ENCODE measurements around the gene COQ10A. TPM values are rescaled to one million over a fixed set of nuclear protein-coding genes. Genes with fewer than 3 reads are reported as not detected.

Gene COQ10A
- polyA plus RNA-seq, 1 of the 3 experiments (the other 2 are of a cell fraction): 42.2 TPM

DNA sequence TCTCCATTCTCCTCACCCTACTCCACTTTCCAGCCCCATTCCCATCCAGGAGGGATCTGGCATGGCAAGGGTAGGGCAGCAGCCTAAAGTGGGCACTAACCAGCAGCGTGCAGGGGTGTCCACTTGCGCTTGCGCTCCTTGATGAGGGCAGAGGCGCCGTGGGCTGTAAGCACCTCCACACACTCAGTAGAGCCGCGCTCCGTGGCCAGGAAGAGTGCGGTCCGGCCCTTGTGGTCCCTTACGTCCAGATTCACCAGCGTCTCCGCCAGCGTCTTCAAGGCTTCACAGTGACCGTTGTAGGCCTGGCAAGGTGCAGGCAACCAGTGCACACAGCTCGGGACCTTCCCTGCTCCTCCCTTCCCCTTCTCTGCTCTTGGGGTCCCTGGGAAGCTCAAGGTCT lies 18.8 kb upstream of the COQ10A start:
- no peak overlapping the region for H3K4me2 ChIP-seq
- no peak overlapping the region for H3K9ac ChIP-seq
- TF ChIP-seq TAF1 (IDR thresholded peaks at IDR 0.05; ENCODE audit: borderline replicate concordance, low read depth, low read length): no peak
- TF ChIP-seq, protein P1, sequence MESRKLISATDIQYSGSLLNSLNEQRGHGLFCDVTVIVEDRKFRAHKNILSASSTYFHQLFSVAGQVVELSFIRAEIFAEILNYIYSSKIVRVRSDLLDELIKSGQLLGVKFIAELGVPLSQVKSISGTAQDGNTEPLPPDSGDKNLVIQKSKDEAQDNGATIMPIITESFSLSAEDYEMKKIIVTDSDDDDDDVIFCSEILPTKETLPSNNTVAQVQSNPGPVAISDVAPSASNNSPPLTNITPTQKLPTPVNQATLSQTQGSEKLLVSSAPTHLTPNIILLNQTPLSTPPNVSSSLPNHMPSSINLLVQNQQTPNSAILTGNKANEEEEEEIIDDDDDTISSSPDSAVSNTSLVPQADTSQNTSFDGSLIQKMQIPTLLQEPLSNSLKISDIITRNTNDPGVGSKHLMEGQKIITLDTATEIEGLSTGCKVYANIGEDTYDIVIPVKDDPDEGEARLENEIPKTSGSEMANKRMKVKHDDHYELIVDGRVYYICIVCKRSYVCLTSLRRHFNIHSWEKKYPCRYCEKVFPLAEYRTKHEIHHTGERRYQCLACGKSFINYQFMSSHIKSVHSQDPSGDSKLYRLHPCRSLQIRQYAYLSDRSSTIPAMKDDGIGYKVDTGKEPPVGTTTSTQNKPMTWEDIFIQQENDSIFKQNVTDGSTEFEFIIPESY (IDR thresholded peaks at IDR 0.05; ENCODE audit: borderline replicate concordance, low read depth): no peak
- TF ChIP-seq, protein P2, sequence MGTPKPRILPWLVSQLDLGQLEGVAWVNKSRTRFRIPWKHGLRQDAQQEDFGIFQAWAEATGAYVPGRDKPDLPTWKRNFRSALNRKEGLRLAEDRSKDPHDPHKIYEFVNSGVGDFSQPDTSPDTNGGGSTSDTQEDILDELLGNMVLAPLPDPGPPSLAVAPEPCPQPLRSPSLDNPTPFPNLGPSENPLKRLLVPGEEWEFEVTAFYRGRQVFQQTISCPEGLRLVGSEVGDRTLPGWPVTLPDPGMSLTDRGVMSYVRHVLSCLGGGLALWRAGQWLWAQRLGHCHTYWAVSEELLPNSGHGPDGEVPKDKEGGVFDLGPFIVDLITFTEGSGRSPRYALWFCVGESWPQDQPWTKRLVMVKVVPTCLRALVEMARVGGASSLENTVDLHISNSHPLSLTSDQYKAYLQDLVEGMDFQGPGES (IDR thresholded peaks at IDR 0.05; ENCODE audit: low read depth, low read length): no peak
- no peak for TF ChIP-seq TEAD4 (IDR thresholded peaks at IDR 0.05; ENCODE audit: borderline replicate concordance, insufficient read depth)
- H3K4me3 ChIP-seq (ENCODE audit: low read depth in 2 of 2, low read length in 1 of 2): no peak overlapping the region
- CTCF ChIA-PET: interaction anchor here (0.6 to 3.1 kb wide), 7 partner anchors 9 to 59 kb away, joined by 3 to 24 read pairs (median 4); partner anchors contain the start of genes ANKRD52, COQ10A and SMARCC2
- POLR2A ChIA-PET: interaction anchor here (0.7 to 1.0 kb wide), 2 partner anchors 11 to 14 kb away, joined by 3 read pairs; no protein-coding TSS in a partner anchor
- DNase-seq: no peak
- peaks cover 21% of the 10 kb centered on the region; the same call in 1 of the 2 replicates for H3K79me2 ChIP-seq (ENCODE audit: insufficient read depth)
- H3K4me1 ChIP-seq (ENCODE audit: control insufficient read depth in 1 of 2, insufficient read depth in 2 of 2, low read depth in 1 of 2, low read length in 1 of 2): no peaks in the 10 kb centered on the region
- H2AFZ ChIP-seq (ENCODE audit: low read depth): no peak overlapping the region
- no peak overlapping the region for H3K27ac ChIP-seq (ENCODE audit: low read depth in 2 of 2, low read length in 1 of 2)
- WGBS (ENCODE audit: low lambda C conversion rate): 98% methylated on average over 16 of the region's 16 CpGs
- no peaks in the 10 kb centered on the region for H3K9me3 ChIP-seq
- H3F3A ChIP-seq (replicated peaks; ENCODE audit: insufficient read depth): peaks cover 5% of the 10 kb centered on the region
- H3K9me2 ChIP-seq: no peaks in the 10 kb centered on the region
- peaks cover 65 to 71% of the 10 kb centered on the region in 2 experiments for H3K36me3 ChIP-seq (replicated peaks in 1 of 2; ENCODE audit: control insufficient read depth in 1 of 2, insufficient read depth in 2 of 2, low read length in 1 of 2)
- H3K27me3 ChIP-seq (ENCODE audit: insufficient read depth): no peaks in the 10 kb centered on the region
- H4K20me1 ChIP-seq (ENCODE audit: insufficient read depth): peaks cover 4% of the 10 kb centered on the region; the same call in 1 of the 2 replicates

DNA sequence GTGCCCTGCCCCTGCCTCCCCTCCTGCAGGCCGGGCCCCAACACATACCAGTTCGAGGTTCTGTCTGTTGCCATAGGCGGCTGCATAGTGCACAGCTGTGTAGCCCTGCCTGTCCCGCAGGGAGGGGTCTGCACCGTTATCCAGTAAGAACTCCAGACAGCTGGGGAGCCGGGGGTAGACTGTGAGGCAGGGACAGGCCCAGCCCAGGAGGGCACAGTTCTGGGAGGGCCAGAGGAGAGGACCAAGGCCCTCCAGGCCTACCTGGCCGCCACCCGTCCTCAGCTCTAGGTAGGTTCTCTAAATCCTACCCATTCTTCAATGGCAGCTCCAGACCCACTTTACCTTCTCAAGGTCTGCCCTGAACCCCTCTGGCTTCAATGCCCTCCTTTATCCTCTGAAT lies 18.0 kb upstream of the COQ10A start:
- Histone ChIP-seq H3K27ac (ENCODE audit: low read depth in 2 of 2, low read length in 1 of 2) (no peak overlapping the region), H3K36me3 (replicated peaks in 1 of 2; ENCODE audit: control insufficient read depth in 1 of 2, insufficient read depth in 2 of 2, low read length in 1 of 2) (peaks cover 68 to 71% of the 10 kb centered on the region in 2 experiments), H3K4me1 (ENCODE audit: control insufficient read depth in 1 of 2, insufficient read depth in 2 of 2, low read depth in 1 of 2, low read length in 1 of 2) (no peaks in the 10 kb centered on the region), H3K9ac (no peak overlapping the region), H2AFZ (ENCODE audit: low read depth) (no peak overlapping the region), H3K9me2 (no peaks in the 10 kb centered on the region), H3K4me2 (no peak overlapping the region), H3K9me3 (no peaks in the 10 kb centered on the region), H3K4me3 (ENCODE audit: low read depth in 2 of 2, low read length in 1 of 2) (no peak overlapping the region), H4K20me1 (ENCODE audit: insufficient read depth) (0 out of 2 replicates have a peak, but pooled peaks cover 6% of the 10 kb centered on the region), H3K79me2 (ENCODE audit: insufficient read depth) (peaks cover 29% of the 10 kb centered on the region; the same call in 1 of the 2 replicates), H3K27me3 (ENCODE audit: insufficient read depth) (no peaks in the 10 kb centered on the region), H3F3A (replicated peaks; ENCODE audit: insufficient read depth) (peaks cover 5% of the 10 kb centered on the region)
- POLR2A ChIA-PET: interaction anchor here (0.6 to 1.0 kb wide), 3 partner anchors 12 to 205 kb away, joined by 3 read pairs; no protein-coding TSS in a partner anchor
- WGBS (ENCODE audit: low lambda C conversion rate): 97% methylated on average over 6 of the region's 8 CpGs
- DNase-seq: no peak
- CTCF ChIA-PET: interaction anchor here (1.1 to 3.1 kb wide), 4 partner anchors 10 to 59 kb away, joined by 3 to 24 read pairs (median 6); partner anchors contain the start of genes ANKRD52 and SMARCC2
- TF ChIP-seq NFIC (IDR thresholded peaks at IDR 0.05; ENCODE audit: borderline replicate concordance) (no peak), SMC3 (IDR thresholded peaks at IDR 0.05; ENCODE audit: low read depth, low read length) (no peak), EZH2phosphoT487 (IDR thresholded peaks at IDR 0.05; ENCODE audit: borderline replicate concordance, low read depth) (no peak), ELF1 (IDR thresholded peaks at IDR 0.05) (no peak), FOXJ3 (CRISPR knock-in tag; IDR thresholded peaks at IDR 0.05) (no peak), RFX5 (IDR thresholded peaks at IDR 0.05; ENCODE audit: low read length) (no peak), RXRA (IDR thresholded peaks at IDR 0.05; ENCODE audit: borderline replicate concordance, low read depth) (no peak), TCF12 (IDR thresholded peaks at IDR 0.05) (no peak), YY1 (IDR thresholded peaks at IDR 0.05; ENCODE audit: low read depth) (no peak), FOXM1 (IDR thresholded peaks at IDR 0.05; ENCODE audit: low read depth) (no peak), POLR2AphosphoS5 (IDR thresholded peaks at IDR 0.05; ENCODE audit: low read depth, low read length) (no peak), MEF2A (IDR thresholded peaks at IDR 0.05; ENCODE audit: borderline replicate concordance, low read depth) (no peak)
- TF ChIP-seq, protein P3, sequence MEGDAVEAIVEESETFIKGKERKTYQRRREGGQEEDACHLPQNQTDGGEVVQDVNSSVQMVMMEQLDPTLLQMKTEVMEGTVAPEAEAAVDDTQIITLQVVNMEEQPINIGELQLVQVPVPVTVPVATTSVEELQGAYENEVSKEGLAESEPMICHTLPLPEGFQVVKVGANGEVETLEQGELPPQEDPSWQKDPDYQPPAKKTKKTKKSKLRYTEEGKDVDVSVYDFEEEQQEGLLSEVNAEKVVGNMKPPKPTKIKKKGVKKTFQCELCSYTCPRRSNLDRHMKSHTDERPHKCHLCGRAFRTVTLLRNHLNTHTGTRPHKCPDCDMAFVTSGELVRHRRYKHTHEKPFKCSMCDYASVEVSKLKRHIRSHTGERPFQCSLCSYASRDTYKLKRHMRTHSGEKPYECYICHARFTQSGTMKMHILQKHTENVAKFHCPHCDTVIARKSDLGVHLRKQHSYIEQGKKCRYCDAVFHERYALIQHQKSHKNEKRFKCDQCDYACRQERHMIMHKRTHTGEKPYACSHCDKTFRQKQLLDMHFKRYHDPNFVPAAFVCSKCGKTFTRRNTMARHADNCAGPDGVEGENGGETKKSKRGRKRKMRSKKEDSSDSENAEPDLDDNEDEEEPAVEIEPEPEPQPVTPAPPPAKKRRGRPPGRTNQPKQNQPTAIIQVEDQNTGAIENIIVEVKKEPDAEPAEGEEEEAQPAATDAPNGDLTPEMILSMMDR (IDR thresholded peaks at IDR 0.05): no peak
- TF ChIP-seq, protein P4, sequence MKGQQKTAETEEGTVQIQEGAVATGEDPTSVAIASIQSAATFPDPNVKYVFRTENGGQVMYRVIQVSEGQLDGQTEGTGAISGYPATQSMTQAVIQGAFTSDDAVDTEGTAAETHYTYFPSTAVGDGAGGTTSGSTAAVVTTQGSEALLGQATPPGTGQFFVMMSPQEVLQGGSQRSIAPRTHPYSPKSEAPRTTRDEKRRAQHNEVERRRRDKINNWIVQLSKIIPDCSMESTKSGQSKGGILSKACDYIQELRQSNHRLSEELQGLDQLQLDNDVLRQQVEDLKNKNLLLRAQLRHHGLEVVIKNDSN (IDR thresholded peaks at IDR 0.05; ENCODE audit: borderline replicate concordance, low read depth): no peak
- TF ChIP-seq, protein P2 (IDR thresholded peaks at IDR 0.05; ENCODE audit: low read depth, low read length): no peak
